D721Med (cell line): ENCODE data around the gene GLRA3.

Experiments
- DNase-seq: peaks from one replicate; pipeline ENCODE4 v3.0.0; 2011; ENCODE audit warnings: low spot score; ENCODE audit not compliant: insufficient read length
- FAIRE-seq: peaks from 2 replicates; lab custom pipeline; 2011; peaks lifted over from hg19 to GRCh38; lab: Jason Lieb, UNC
- CTCF ChIP-seq: IDR thresholded peaks from 2 replicates; pipeline ENCODE4 v1.5.1; 2012; ENCODE audit warnings: mild to moderate bottlenecking, control low read depth; ENCODE audit not compliant: insufficient read depth; ENCODE audit errors: missing control alignments

GLRA3 gene

GRCh38 chr4:174853629-174854028, 24.6 kb upstream of the GLRA3 start:
- FAIRE-seq = no peak
- TF ChIP-seq CTCF = no peak
- DNase-seq = no peak

- no peak for TF ChIP-seq CTCF
- FAIRE-seq (no peak), DNase-seq (no peak)
Observed at GRCh38 chr4:174848596-174848995, 19.5 kb upstream of the GLRA3 start.

GRCh38 chr4:174847801-174848427, 18.9 kb upstream of the GLRA3 start:
- FAIRE-seq (no peak), DNase-seq (no peak)
- no peak for TF ChIP-seq CTCF

- FAIRE-seq (no peak), DNase-seq (no peak)
- no peak for TF ChIP-seq CTCF
Observed at GRCh38 chr4:174835536-174835935, 6.5 kb upstream of the GLRA3 start.

GRCh38 chr4:174834477-174834876, 5.4 kb upstream of the GLRA3 start:
- TF ChIP-seq CTCF = no peak
- no peak for FAIRE-seq

GRCh38 chr4:174826660-174827059, 2.4 kb downstream of the GLRA3 start:
- TF ChIP-seq CTCF = no peak
- FAIRE-seq (no peak), DNase-seq (no peak)

More at GRCh38 chr4:174834477-174834876, 5.4 kb upstream of the GLRA3 start:
- no peak for DNase-seq

GRCh38 chr4:174815282-174815681, 13.8 kb downstream of the GLRA3 start:
- FAIRE-seq = no peak
- TF ChIP-seq CTCF = no peak
- DNase-seq = no peak
